Measurements from ENCODE around the gene VIL1. TPM values are rescaled to one million over a fixed set of nuclear protein-coding genes. Genes with fewer than 3 reads are reported as not detected.

The VIL1 gene
- total RNA-seq, 1 donor from 2014 or later: 0.41 TPM

DNA sequence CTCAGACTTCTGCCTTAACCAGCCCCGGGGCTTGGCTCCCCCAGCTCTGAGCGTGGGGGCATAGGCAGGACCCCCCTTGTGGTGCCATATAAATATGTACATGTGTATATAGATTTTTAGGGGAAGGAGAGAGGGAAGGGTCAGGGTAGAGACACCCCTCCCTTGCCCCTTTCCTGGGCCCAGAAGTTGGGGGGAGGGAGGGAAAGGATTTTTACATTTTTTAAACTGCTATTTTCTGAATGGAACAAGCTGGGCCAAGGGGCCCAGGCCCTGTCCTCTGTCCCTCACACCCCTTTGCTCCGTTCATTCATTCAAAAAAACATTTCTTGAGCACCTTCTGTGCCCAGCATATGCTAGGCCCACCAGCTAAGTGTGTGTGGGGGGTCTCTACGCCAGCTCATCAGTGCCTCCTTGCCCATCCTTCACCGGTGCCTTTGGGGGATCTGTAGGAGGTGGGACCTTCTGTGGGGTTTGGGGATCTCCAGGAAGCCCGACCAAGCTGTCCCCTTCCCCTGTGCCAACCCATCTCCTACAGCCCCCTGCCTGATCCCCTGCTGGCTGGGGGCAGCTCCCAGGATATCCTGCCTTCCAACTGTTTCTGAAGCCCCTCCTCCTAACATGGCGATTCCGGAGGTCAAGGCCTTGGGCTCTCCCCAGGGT lies 13.7 kb upstream of the VIL1 start:
- DNase-seq: no peak
- Histone ChIP-seq H3K36me3 (peaks cover 44% of the 10 kb centered on the region), H3K27me3 (ENCODE audit: low read depth) (no peaks in the 10 kb centered on the region), H3K4me1 (peaks cover 63% of the 10 kb centered on the region), H3K27ac (peak overlapping the region; percentile 90), H3K4me3 (peak overlapping the region; percentile 50), H3K9me3 (no peaks in the 10 kb centered on the region)
- ATAC-seq: no peak
- TF ChIP-seq, protein P1, sequence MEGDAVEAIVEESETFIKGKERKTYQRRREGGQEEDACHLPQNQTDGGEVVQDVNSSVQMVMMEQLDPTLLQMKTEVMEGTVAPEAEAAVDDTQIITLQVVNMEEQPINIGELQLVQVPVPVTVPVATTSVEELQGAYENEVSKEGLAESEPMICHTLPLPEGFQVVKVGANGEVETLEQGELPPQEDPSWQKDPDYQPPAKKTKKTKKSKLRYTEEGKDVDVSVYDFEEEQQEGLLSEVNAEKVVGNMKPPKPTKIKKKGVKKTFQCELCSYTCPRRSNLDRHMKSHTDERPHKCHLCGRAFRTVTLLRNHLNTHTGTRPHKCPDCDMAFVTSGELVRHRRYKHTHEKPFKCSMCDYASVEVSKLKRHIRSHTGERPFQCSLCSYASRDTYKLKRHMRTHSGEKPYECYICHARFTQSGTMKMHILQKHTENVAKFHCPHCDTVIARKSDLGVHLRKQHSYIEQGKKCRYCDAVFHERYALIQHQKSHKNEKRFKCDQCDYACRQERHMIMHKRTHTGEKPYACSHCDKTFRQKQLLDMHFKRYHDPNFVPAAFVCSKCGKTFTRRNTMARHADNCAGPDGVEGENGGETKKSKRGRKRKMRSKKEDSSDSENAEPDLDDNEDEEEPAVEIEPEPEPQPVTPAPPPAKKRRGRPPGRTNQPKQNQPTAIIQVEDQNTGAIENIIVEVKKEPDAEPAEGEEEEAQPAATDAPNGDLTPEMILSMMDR (IDR thresholded peaks at IDR 0.05): no peak
- intact Hi-C loops (cut with DNase I): no loop called here

DNA sequence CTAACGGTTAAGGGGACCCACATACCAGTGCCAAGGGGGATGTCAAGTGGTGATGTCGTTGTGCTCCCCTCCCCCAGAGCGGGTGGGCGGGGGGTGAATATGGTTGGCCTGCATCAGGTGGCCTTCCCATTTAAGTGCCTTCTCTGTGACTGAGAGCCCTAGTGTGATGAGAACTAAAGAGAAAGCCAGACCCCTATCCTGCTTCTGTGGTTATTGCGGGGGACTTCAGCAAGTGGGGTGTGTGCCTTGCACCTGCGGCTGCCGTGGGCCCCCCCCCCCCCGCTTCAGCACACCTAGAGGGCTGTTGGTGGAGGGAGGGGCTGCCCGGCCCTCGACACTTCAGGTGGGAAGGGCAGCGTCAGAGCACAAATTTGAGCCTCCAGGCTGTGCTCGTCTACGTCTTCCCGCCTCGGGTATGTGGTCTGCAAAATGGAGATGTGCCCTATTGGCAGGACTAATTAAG lies 13.1 kb upstream of the VIL1 start:
- Histone ChIP-seq H3K9me3 (no peaks in the 10 kb centered on the region), H3K27me3 (ENCODE audit: low read depth) (no peaks in the 10 kb centered on the region), H3K36me3 (peaks cover 44% of the 10 kb centered on the region), H3K4me1 (peaks cover 63% of the 10 kb centered on the region), H3K4me3 (peak overlapping the region; percentile 50), H3K27ac (peak overlapping the region; percentile 90)
- TF ChIP-seq, protein P1 (IDR thresholded peaks at IDR 0.05): no peak
- intact Hi-C loops (cut with DNase I): no loop called here
- DNase-seq: peak; percentile 61
- ATAC-seq: peak; percentile 24 to 34

DNA sequence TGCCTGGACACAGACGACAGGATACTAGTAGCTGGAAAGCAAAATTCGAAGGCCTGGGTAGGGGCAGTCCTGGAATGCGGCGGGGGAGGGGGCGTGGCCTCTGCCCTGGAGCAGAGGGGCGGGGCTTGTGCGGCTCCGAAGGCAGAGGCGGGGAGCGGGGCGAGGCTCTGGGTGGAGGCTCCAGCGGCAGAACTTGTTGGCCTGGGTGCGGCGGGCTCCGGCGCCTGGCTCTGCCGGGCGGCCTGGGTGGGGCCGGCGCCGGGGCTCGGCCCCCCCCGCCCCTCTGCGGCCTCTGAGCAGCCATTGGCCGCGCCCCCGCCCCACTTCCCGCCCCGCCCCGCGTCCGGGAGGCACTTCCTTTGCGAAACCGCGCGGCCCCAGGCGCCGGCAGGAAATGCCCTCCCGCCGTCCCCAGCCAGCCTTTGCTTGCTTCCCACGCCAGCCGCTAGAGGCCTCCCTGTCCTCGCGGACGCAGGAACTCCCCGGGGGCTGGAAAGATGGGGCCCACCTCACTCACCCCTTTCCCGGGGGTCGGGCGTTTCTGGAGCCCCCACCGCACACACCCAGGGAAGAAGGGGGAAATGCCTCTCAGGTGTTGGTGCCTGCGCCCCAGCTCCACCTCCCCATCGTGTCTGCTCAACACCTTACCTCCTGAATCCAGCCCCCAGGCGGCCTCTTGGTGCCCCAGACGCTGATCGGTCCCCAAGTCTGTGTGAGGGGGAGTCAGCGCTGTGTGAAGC lies 12.5 kb upstream of the VIL1 start:
- TF ChIP-seq, protein P1 (IDR thresholded peaks at IDR 0.05): peak; percentile 80
- H3K9me3 ChIP-seq: no peaks in the 10 kb centered on the region
- H3K27me3 ChIP-seq (ENCODE audit: low read depth): no peaks in the 10 kb centered on the region
- ATAC-seq: peak; percentile 93 to 94
- peak overlapping the region; percentile 60 for H3K4me3 ChIP-seq
- H3K4me1 ChIP-seq: peaks cover 58% of the 10 kb centered on the region
- H3K36me3 ChIP-seq: peaks cover 42% of the 10 kb centered on the region
- H3K27ac ChIP-seq: peak overlapping the region; percentile 90
- DNase-seq: peak; percentile 98
- intact Hi-C loops (cut with DNase I): no loop called here

DNA sequence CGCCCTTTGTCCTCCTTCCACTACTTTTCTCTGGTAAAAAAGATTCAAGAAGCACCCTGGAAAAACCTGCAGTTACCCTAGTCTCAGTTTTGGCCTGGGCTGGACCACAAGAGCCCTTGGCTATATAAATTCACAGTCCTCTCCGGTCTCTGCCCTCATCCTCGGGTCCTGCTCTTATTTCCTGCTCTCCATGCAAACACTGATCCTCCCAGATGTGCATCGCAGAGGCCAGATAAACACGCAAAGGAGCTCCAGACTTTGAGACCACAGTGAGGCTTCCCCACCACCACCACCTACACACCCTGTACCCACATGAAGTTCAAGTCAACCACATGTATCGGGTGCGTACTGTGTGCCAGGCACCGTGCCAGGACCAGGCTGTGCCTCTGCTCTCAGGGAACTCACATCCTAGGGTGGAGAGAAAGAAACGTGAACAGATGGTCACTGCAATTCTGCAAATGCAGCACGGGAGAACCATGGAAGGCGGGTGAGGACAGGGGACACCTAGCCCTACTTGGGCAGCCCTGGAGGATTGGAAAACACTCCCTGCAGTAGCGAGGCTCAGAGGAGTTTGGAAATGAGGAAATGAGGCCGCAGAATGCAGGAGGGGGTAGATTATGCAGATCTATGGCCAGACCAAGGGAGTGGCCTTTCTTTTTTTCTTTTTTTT lies 11.8 kb upstream of the VIL1 start:
- DNase-seq (peak; percentile 81), ATAC-seq (peak; percentile 21 to 23)
- Histone ChIP-seq H3K9me3 (no peaks in the 10 kb centered on the region), H3K4me3 (peak overlapping the region; percentile 60), H3K4me1 (peaks cover 51% of the 10 kb centered on the region), H3K27me3 (ENCODE audit: low read depth) (no peaks in the 10 kb centered on the region), H3K36me3 (peaks cover 35% of the 10 kb centered on the region), H3K27ac (peak overlapping the region; percentile 90)
- TF ChIP-seq, protein P1 (IDR thresholded peaks at IDR 0.05): no peak
- intact Hi-C loops (cut with DNase I): no loop called here

DNA sequence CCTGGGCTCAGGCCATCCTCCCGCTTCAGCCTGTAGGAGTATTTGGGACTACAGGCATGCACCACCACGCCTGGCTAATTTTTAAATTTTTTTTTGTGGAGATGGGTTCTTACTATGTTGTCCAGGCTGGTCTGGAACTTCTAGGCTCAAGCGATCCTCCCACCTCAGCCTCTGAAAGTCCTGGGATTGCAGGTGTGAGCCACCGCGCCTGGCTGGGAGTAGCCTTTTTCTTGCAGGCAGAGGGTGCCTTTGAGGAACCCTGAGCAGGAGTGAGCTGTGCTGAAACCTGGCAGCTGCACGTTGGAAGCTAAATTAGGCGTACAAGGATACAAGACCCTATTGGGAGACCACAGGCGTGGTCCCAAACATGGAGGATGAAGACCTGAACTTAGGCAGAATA lies 11.2 kb upstream of the VIL1 start:
- intact Hi-C loops (cut with DNase I): no loop called here
- TF ChIP-seq, protein P1 (IDR thresholded peaks at IDR 0.05): no peak
- peak overlapping the region; percentile 90 for H3K27ac ChIP-seq

More for the DNA sequence above, 11.2 kb upstream of the VIL1 start:
- H3K4me1 ChIP-seq: peaks cover 45% of the 10 kb centered on the region
- H3K9me3 ChIP-seq: no peaks in the 10 kb centered on the region
- H3K36me3 ChIP-seq: peaks cover 29% of the 10 kb centered on the region
- no peak overlapping the region for H3K4me3 ChIP-seq
- peak; percentile 49 for DNase-seq
- no peaks in the 10 kb centered on the region for H3K27me3 ChIP-seq (ENCODE audit: low read depth)
- no peak for ATAC-seq

Measured in lower lobe of right lung (tissue), 2 donors.